OCI-LY1 (cell line): Measurements from ENCODE around the gene PREB.

Experiments
- CTCF ChIP-seq: fragments of 200-600 bp; sonication (generic), shearing (Covaris generic); IDR thresholded peaks from 2 replicates; pipeline ENCODE4 v1.5.1; 2017; ENCODE audit warnings: mild to moderate bottlenecking, antibody characterized with exemption, low read length, moderate library complexity, mixed read lengths
- EZH2 ChIP-seq: fragments of 200-600 bp; sonication (generic), shearing (Covaris generic); IDR thresholded peaks from 2 replicates; pipeline ENCODE4 v1.8.0; 2017; ENCODE audit warnings: borderline replicate concordance, mixed run types, mild to moderate bottlenecking, antibody characterized with exemption, low read length, moderate library complexity, mixed read lengths

DNA sequence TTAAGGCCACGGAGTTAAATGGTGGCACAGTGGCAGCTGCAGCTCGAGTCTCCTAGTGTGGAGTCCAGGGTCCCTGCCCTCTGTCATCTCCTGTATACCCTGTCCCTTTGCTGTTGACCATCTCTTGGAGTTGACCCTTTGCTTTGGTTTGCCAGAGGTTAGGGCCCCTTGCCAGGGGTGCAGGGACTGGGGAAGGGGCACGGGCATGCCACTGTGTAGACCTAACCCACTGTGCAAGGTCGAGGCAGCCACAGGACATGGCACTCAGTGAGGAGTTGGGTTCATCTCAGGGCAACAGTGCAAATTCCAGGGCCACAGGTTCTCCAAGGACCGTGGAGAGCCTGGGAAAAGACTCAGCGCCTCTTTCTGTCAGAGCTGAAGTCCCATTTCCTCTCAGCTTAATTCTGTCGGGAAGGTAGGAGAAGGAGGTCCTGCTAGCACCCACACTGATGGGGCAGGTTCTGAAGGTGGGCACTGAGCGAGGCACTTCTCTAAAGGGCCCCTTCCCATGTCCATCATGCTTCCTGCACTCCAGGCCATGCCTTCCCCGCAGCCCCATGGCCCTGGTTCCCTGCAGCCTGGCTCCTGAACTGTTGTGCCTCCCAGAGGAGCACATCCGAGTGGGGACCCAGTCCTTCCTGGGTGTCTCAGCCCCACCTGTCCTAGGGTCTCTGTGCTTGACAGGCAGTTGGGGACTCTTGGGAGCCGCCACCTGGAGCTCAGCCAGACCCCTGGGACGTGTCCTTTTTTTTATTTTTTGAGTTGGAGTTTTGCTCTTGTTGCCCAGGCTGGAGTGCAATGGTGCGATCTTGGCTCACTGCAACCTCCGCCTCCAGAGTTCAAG is 45.1 kb downstream of the PREB start:
- no peak for TF ChIP-seq EZH2
- no peak for TF ChIP-seq CTCF
